Osteoblast (primary cell): ENCODE data around the gene ARL15. TPM values are rescaled to one million over a fixed set of nuclear protein-coding genes. Genes with fewer than 3 reads are reported as not detected.
A peak's percentile ranks its signal among the peaks of the same experiment; 100 is the strongest.

ENCODE experiments used
- DNase-seq: peaks from one replicate; pipeline ENCODE4 v3.0.0; 2011; ENCODE audit warnings: low spot score, mixed read lengths; ENCODE audit not compliant: insufficient read length; ENCODE audit errors: missing footprints
- H2AFZ ChIP-seq: 2 replicates; pipeline ENCODE4 v1.6.0; 2011; ENCODE audit warnings: mild to moderate bottlenecking, low read length
- H3K27ac ChIP-seq: 2 replicates; pipeline ENCODE4 v1.5.1; 2011; ENCODE audit warnings: mild to moderate bottlenecking, low read depth, low read length, moderate library complexity
- H3K27me3 ChIP-seq: 2 replicates; pipeline ENCODE4 v1.6.0; 2012; ENCODE audit warnings: mild to moderate bottlenecking, control low read depth, inconsistent platforms, low read length, moderate library complexity; ENCODE audit not compliant: insufficient read depth
- H3K36me3 ChIP-seq: 2 replicates; pipeline ENCODE4 v1.5.1; 2011; ENCODE audit warnings: mild to moderate bottlenecking, low read length, control low read depth, moderate library complexity; ENCODE audit not compliant: insufficient read depth
- H3K4me1 ChIP-seq: 2 replicates; pipeline ENCODE4 v1.5.1; 2011; ENCODE audit warnings: mild to moderate bottlenecking, low read length, control low read depth, moderate library complexity; ENCODE audit not compliant: insufficient read depth
- H3K4me2 ChIP-seq: 2 replicates; pipeline ENCODE4 v1.6.0; 2011; ENCODE audit warnings: mild to moderate bottlenecking, low read length; ENCODE audit not compliant: insufficient read depth
- H3K4me3 ChIP-seq: fragments of 200-600 bp; sonication (generic); 3 replicates; pipeline ENCODE4 v1.5.1; 2012; ENCODE audit warnings: mild to moderate bottlenecking, low read length, inconsistent platforms; ENCODE audit not compliant: insufficient read depth
- H3K79me2 ChIP-seq: 2 replicates; pipeline ENCODE4 v1.6.0; 2012; ENCODE audit warnings: mild to moderate bottlenecking, low read length, control low read depth, inconsistent platforms; ENCODE audit not compliant: insufficient read depth
- H3K9me3 ChIP-seq: 2 replicates; pipeline ENCODE4 v1.5.1; 2011; ENCODE audit warnings: low read depth, low read length, control low read depth
- H4K20me1 ChIP-seq: 2 replicates; pipeline ENCODE4 v1.6.0; 2012; ENCODE audit warnings: mild to moderate bottlenecking, low read length, control low read depth; ENCODE audit not compliant: insufficient read depth
- total RNA-seq: library from RNA; depleted of rRNA; stranded (reverse); fragments of >200 nt; gene quantifications from 2 replicates; pipeline ENCODE4 v1.2.3, GENCODE V29; 2012
- TF ChIP-seq, protein P1 (sequence below): IDR thresholded peaks from 2 replicates; pipeline ENCODE4 v1.5.1; 2011; ENCODE audit warnings: mild to moderate bottlenecking, low read depth, low read length, moderate library complexity; ENCODE audit errors: extremely low read depth

ARL15 gene
- total RNA-seq, 1 donor, result 25.3 TPM

DNA sequence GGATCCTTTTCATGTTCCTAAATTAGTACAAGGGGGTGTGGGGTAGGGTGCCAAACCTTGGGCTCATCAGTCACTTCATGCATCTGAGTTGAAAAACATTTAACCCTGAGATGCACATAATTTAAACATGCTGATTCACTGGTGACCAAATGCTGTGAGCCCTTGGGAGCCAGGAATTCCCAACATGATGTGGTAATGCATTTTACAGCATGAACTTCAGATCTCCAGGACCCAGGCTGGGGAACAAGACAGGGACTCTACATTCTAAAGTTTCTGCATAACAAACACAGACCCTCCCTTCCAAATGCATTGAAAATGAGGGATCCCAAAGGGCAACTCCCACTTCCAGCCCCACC, 427.7 kb downstream of the ARL15 start:
- TF ChIP-seq, protein P1, sequence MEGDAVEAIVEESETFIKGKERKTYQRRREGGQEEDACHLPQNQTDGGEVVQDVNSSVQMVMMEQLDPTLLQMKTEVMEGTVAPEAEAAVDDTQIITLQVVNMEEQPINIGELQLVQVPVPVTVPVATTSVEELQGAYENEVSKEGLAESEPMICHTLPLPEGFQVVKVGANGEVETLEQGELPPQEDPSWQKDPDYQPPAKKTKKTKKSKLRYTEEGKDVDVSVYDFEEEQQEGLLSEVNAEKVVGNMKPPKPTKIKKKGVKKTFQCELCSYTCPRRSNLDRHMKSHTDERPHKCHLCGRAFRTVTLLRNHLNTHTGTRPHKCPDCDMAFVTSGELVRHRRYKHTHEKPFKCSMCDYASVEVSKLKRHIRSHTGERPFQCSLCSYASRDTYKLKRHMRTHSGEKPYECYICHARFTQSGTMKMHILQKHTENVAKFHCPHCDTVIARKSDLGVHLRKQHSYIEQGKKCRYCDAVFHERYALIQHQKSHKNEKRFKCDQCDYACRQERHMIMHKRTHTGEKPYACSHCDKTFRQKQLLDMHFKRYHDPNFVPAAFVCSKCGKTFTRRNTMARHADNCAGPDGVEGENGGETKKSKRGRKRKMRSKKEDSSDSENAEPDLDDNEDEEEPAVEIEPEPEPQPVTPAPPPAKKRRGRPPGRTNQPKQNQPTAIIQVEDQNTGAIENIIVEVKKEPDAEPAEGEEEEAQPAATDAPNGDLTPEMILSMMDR, result no peak
- DNase-seq, result peak; percentile 70
- Histone ChIP-seq H3K4me1 (peaks cover 14% of the 10 kb centered on the region), H3K9me3 (no peaks in the 10 kb centered on the region), H3K27ac (no peak overlapping the region), H2AFZ (no peak overlapping the region), H4K20me1 (no peaks in the 10 kb centered on the region), H3K4me2 (peak overlapping the region; percentile 21), H3K79me2 (no peaks in the 10 kb centered on the region), H3K36me3 (no peaks in the 10 kb centered on the region), H3K4me3 (no peak overlapping the region), H3K27me3 (no peaks in the 10 kb centered on the region)

DNA sequence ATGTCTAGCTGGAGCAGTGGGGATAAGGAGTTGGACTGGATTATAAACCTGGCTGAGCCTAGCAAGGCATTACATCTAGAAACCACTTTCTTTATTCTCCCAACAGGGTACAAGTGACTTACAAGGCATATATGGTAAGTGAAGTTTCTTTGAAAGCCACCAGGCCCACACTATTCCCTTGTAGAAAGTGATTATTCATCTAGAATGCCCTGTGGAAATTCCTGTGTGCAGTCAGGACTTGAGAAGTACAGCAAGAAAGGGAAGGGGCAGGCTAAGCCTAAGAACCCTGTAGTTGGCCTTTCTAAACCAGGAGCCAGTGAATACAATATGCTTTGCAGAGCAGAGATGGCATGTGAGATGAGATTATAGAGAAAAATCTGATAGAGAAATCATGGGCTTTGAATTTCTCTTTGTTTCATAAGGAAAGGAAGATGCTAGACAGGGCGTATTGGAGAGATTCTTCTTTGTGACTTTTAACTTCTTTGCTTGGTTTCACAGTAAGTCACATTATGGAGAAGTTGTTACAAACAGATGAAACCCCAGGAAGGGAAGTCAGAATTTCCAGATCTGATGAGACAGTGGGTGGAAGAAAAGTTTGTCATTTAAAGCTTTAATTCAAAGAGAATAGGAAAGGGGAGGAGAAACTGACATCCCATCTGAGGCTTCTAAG, 428.2 kb downstream of the ARL15 start:
- TF ChIP-seq, protein P1, result no peak
- no peaks in the 10 kb centered on the region for H3K79me2 ChIP-seq
- H3K4me3 ChIP-seq, result no peak overlapping the region
- no peak overlapping the region for H2AFZ ChIP-seq
- H3K4me1 ChIP-seq, result peaks cover 16% of the 10 kb centered on the region
- no peaks in the 10 kb centered on the region for H3K9me3 ChIP-seq
- H3K4me2 ChIP-seq, result peak overlapping the region; percentile 21
- H4K20me1 ChIP-seq, result no peaks in the 10 kb centered on the region
- H3K36me3 ChIP-seq, result no peaks in the 10 kb centered on the region
- DNase-seq, result no peak
- no peak overlapping the region for H3K27ac ChIP-seq
- no peaks in the 10 kb centered on the region for H3K27me3 ChIP-seq

DNA sequence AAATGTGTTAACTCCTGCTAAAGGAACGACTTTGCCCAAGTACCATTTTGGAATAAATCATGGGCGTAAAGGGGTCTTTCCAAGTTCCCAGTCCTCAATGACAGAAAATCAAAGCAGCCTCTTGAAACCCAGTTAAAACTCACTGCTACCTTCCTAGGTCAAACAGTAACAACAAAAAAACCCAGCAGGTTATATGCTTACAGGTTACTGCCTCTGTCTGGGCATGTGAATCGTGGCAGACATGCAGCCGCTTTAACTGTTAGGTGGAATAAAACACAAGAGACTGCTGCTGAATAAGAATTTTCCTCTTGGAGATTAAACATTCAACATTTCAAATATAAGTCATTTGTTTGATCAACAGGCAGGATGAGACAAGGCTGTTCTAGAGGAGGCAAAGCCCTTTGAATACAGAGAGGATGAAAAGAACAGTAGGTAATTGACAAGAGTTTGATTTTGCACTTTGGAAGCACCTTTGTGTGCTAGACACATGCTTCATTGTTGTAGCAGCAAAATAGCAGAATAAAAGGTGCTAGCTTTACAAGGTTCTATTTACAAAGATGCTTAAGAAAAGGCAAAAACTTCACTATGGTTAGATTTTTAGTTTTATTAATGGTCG, 430.6 kb downstream of the ARL15 start:
- H3K4me1 ChIP-seq, result peaks cover 20% of the 10 kb centered on the region
- H3K27me3 ChIP-seq, result no peaks in the 10 kb centered on the region
- TF ChIP-seq, protein P1, result no peak
- no peaks in the 10 kb centered on the region for H4K20me1 ChIP-seq
- H2AFZ ChIP-seq, result no peak overlapping the region
- H3K27ac ChIP-seq, result no peak overlapping the region
- H3K36me3 ChIP-seq, result no peaks in the 10 kb centered on the region
- no peak overlapping the region for H3K4me3 ChIP-seq
- no peak overlapping the region for H3K4me2 ChIP-seq
- no peaks in the 10 kb centered on the region for H3K79me2 ChIP-seq
- no peak for DNase-seq
- H3K9me3 ChIP-seq, result no peaks in the 10 kb centered on the region

DNA sequence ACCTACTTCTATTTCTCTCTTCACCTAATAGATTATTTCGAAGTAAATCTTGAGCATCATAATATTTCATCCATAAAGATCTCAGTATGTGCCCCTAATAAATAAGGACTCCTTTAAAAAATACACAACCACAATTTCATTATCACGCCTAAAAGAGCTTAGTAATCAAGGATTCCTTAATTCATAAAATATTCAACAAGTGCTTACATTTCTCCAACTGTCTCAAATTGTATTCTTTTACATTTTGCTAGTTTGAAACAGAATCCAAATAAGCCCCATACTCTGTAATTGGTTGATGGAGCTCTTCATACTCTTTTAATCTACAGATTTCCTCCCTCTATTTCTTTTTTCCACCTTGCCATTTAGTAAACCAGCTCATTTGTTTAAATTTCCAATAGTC, 432.4 kb downstream of the ARL15 start:
- Histone ChIP-seq H3K4me2 (no peak overlapping the region), H3K4me1 (peaks cover 23% of the 10 kb centered on the region), H3K9me3 (no peaks in the 10 kb centered on the region), H3K79me2 (no peaks in the 10 kb centered on the region), H2AFZ (no peak overlapping the region), H3K4me3 (no peak overlapping the region), H3K27ac (no peak overlapping the region), H4K20me1 (no peaks in the 10 kb centered on the region), H3K36me3 (no peaks in the 10 kb centered on the region), H3K27me3 (no peaks in the 10 kb centered on the region)
- DNase-seq, result no peak
- TF ChIP-seq, protein P1, result no peak
